H1 (cell line): ENCODE results near the gene S1PR3. TPM values are rescaled to one million over a fixed set of nuclear protein-coding genes. Genes with fewer than 3 reads are reported as not detected.

ENCODE experiments used
- BCL11A ChIP-seq, 2 experiments: IDR thresholded peaks; one replicate each; pipeline ENCODE4 v1.6.1; 2011; ENCODE audit warnings: low read depth in 2 of 2, low read length in 2 of 2, mild to moderate bottlenecking in 2 of 2
- CREB1 ChIP-seq: IDR thresholded peaks from 2 replicates; pipeline ENCODE4 v1.6.1; 2012; ENCODE audit warnings: inconsistent platforms
- HDAC2 ChIP-seq, 2 experiments: fragments of 300-600 bp in 1 of 2; sonication (generic) in 1 of 2; IDR thresholded peaks; 2 replicates each; pipeline ENCODE4 v1.6.1; 2011 to 2012; ENCODE audit warnings: low read depth in 2 of 2, low read length in 2 of 2, mild to moderate bottlenecking in 2 of 2, moderate library complexity in 2 of 2, borderline replicate concordance in 1 of 2, inconsistent platforms in 1 of 2
- JUND ChIP-seq: IDR thresholded peaks from 2 replicates; pipeline ENCODE4 v1.6.1; 2011; ENCODE audit warnings: mild to moderate bottlenecking, improper control_type of control experiment, low read length
- SP4 ChIP-seq: IDR thresholded peaks from 2 replicates; pipeline ENCODE4 v1.6.1; 2012; ENCODE audit warnings: low read length, inconsistent platforms
- TBP ChIP-seq: IDR thresholded peaks from 2 replicates; pipeline ENCODE4 v1.6.1; 2011; ENCODE audit warnings: low read depth, low read length, improper control_type of control experiment
- ZNF274 ChIP-seq: IDR thresholded peaks from 2 replicates; pipeline ENCODE4 v1.7.0; 2012; ENCODE audit warnings: low read length, borderline replicate concordance; ENCODE audit errors: extremely low read depth
- polyA plus RNA-seq, 7 experiments: library from polyadenylated mRNA; depleted of rRNA in 3 of 7; stranded (reverse) in 5 of 7; unstranded in 2 of 7; fragments of >200 nt in 5 of 7; fragments of 200-250 nt in 2 of 7; gene quantifications; 1 replicate in 5 of 7; 2 replicates in 1 of 7; 4 replicates in 1 of 7; pipeline versions ENCODE4 v1.2.1 to v1.2.3, GENCODE V29; 2011 to 2013; ENCODE audit warnings: missing spikeins in 2 of 7, mixed read lengths in 2 of 7
- total RNA-seq: library from RNA; stranded (reverse); fragmentation: NEBNext Ultra II Directional; extraction: Animal tissue kit (Norgen Biotek cat#: 25700); gene quantifications from 2 replicates; pipeline ENCODE4 v1.2.1, GENCODE V29; 2021
- TF ChIP-seq, protein P1 (sequence below): fragments of 300-600 bp; sonication (generic); IDR thresholded peaks from 2 replicates; pipeline ENCODE4 v1.7.1; 2012; ENCODE audit warnings: low read length, moderate library complexity, mild to moderate bottlenecking, inconsistent platforms; ENCODE audit not compliant: insufficient replicate concordance
- TF ChIP-seq, protein P2 (sequence below): IDR thresholded peaks from 2 replicates; pipeline ENCODE4 v1.6.1; 2012; ENCODE audit warnings: inconsistent platforms

The S1PR3 gene
- total and polyA plus RNA-seq, 2 of the 8 experiments (the other 6 are each of a cell fraction or from before 2014, with no cell fraction given): 3.7 to 6.4 TPM

DNA sequence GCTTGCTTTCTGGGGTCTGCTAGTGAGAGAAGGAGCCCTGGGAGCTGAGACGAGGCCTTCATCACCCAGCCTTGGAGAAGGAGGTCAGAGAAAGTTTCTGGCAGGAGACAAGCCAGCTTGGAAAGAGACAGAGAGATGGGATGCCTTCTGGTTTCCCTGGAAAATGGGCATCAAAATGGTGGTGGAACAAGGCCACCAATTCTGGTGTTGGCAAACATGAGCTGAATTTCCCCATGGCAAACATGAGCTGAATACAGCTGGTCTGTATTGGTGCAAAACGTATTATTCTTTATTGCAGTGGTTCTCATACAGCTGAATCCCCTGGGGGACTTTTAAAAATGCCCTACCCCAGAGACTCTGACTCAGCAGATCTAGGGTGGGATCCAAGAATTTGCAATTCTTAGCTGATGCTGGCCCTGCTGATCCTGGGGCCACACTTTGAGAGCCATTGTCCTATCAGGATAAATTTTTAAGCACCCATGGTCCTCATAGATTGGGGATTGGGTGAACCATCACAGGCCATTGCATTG lies 39.1 kb upstream of the S1PR3 start (continued):
- TF ChIP-seq, protein P1, sequence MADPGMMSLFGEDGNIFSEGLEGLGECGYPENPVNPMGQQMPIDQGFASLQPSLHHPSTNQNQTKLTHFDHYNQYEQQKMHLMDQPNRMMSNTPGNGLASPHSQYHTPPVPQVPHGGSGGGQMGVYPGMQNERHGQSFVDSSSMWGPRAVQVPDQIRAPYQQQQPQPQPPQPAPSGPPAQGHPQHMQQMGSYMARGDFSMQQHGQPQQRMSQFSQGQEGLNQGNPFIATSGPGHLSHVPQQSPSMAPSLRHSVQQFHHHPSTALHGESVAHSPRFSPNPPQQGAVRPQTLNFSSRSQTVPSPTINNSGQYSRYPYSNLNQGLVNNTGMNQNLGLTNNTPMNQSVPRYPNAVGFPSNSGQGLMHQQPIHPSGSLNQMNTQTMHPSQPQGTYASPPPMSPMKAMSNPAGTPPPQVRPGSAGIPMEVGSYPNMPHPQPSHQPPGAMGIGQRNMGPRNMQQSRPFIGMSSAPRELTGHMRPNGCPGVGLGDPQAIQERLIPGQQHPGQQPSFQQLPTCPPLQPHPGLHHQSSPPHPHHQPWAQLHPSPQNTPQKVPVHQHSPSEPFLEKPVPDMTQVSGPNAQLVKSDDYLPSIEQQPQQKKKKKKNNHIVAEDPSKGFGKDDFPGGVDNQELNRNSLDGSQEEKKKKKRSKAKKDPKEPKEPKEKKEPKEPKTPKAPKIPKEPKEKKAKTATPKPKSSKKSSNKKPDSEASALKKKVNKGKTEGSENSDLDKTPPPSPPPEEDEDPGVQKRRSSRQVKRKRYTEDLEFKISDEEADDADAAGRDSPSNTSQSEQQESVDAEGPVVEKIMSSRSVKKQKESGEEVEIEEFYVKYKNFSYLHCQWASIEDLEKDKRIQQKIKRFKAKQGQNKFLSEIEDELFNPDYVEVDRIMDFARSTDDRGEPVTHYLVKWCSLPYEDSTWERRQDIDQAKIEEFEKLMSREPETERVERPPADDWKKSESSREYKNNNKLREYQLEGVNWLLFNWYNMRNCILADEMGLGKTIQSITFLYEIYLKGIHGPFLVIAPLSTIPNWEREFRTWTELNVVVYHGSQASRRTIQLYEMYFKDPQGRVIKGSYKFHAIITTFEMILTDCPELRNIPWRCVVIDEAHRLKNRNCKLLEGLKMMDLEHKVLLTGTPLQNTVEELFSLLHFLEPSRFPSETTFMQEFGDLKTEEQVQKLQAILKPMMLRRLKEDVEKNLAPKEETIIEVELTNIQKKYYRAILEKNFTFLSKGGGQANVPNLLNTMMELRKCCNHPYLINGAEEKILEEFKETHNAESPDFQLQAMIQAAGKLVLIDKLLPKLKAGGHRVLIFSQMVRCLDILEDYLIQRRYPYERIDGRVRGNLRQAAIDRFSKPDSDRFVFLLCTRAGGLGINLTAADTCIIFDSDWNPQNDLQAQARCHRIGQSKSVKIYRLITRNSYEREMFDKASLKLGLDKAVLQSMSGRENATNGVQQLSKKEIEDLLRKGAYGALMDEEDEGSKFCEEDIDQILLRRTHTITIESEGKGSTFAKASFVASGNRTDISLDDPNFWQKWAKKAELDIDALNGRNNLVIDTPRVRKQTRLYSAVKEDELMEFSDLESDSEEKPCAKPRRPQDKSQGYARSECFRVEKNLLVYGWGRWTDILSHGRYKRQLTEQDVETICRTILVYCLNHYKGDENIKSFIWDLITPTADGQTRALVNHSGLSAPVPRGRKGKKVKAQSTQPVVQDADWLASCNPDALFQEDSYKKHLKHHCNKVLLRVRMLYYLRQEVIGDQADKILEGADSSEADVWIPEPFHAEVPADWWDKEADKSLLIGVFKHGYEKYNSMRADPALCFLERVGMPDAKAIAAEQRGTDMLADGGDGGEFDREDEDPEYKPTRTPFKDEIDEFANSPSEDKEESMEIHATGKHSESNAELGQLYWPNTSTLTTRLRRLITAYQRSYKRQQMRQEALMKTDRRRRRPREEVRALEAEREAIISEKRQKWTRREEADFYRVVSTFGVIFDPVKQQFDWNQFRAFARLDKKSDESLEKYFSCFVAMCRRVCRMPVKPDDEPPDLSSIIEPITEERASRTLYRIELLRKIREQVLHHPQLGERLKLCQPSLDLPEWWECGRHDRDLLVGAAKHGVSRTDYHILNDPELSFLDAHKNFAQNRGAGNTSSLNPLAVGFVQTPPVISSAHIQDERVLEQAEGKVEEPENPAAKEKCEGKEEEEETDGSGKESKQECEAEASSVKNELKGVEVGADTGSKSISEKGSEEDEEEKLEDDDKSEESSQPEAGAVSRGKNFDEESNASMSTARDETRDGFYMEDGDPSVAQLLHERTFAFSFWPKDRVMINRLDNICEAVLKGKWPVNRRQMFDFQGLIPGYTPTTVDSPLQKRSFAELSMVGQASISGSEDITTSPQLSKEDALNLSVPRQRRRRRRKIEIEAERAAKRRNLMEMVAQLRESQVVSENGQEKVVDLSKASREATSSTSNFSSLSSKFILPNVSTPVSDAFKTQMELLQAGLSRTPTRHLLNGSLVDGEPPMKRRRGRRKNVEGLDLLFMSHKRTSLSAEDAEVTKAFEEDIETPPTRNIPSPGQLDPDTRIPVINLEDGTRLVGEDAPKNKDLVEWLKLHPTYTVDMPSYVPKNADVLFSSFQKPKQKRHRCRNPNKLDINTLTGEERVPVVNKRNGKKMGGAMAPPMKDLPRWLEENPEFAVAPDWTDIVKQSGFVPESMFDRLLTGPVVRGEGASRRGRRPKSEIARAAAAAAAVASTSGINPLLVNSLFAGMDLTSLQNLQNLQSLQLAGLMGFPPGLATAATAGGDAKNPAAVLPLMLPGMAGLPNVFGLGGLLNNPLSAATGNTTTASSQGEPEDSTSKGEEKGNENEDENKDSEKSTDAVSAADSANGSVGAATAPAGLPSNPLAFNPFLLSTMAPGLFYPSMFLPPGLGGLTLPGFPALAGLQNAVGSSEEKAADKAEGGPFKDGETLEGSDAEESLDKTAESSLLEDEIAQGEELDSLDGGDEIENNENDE: no peak
- TF ChIP-seq ZNF274: no peak
- no peak for TF ChIP-seq TBP
- TF ChIP-seq BCL11A (IDR thresholded peaks at IDR 0.05; ENCODE audit: low read depth in 2 of 2, low read length in 2 of 2): no peak
- TF ChIP-seq, protein P2, sequence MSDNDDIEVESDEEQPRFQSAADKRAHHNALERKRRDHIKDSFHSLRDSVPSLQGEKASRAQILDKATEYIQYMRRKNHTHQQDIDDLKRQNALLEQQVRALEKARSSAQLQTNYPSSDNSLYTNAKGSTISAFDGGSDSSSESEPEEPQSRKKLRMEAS: no peak
- no peak for TF ChIP-seq JUND
- TF ChIP-seq HDAC2 (IDR thresholded peaks at IDR 0.05; ENCODE audit: borderline replicate concordance in 1 of 2, low read depth in 2 of 2, low read length in 2 of 2): no peak
- no peak for TF ChIP-seq SP4
- no peak for TF ChIP-seq CREB1
- TF ChIP-seq, all 59 proteins: peak for 0
